UCSD-AML1 (cell line): Measurements from ENCODE around the gene HJURP.

ENCODE experiments used
- DNase-seq: peaks from one replicate; lab custom pipeline; 2025; ENCODE audit not compliant: unreplicated experiment; lab: John Stamatoyannopoulos, UW

HJURP gene

GRCh38 chr2:233848276-233848675, 6.1 kb downstream of the HJURP start:
- no peak for DNase-seq

GRCh38 chr2:233847248-233847898, 7.0 kb downstream of the HJURP start:
- DNase-seq, result no peak

DNA sequence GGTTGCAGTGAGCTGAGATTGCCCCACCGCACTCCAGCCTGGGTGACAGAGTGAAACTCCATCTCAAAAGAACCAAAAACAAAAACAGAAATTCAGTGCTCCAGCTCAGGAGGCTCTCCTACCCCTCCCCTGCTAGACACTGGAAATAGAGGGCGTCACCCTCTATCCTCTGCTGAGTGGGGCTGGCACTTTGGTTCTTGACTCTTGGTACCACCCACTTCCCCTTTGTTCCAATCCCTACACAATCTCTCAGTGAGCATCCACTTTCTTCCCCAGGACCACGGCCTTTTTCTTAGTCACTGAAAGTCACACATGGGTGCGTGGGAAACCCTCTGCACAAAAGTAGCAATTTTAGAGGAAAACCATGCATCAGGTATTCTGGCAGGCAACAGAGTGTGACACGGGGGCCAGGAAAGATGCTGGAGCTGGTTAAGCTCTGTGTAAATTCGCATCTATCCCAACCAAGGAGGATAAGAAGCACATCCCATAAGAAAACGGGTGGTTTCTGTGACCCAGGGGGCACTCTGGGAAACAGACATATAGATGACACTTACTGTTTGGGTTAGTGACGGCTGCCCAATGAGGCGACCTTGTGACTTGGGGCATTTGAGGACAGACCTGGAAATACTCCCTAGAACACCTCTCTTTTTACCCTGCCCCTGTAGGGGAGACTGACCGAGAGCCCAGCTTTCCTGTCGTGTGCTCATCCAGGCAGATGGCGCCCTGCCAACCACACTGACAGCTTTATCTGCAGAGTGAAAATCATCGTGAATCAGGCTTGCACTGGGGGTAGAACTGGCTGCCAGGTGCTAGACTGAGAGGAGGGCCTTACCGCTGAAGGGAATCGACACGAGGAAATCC, 7.7 kb downstream of the HJURP start:
- DNase-seq, result no peak

- no peak for DNase-seq
Measured at GRCh38 chr2:233845301-233846060, 8.9 kb downstream of the HJURP start.

- no peak for DNase-seq
Measured at GRCh38 chr2:233844836-233845235, 9.5 kb downstream of the HJURP start.

- DNase-seq, result no peak
Measured at GRCh38 chr2:233844064-233844807, 10.1 kb downstream of the HJURP start.

- DNase-seq, result no peak
Measured at GRCh38 chr2:233841183-233841582, 13.2 kb downstream of the HJURP start.

DNA sequence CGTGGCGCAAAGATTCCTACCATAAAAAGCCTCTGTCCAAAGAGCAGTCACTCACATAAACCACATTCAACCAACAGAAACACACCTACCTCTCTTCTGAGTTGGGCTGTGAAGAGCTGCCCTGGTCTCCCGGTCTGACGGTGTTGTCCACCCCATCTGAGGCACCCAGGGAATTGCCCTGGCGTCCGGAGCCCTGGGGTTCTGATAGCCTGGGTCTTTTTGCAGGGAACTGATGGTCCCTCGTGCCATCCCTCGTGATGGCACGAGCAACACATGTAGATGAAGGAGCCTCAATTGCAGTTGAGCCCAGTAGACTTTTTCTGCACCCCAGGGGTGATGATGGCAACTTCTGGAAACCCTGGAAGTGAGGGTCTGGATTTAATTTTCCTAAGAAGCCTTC, 13.8 kb downstream of the HJURP start:
- DNase-seq, result no peak

DNA sequence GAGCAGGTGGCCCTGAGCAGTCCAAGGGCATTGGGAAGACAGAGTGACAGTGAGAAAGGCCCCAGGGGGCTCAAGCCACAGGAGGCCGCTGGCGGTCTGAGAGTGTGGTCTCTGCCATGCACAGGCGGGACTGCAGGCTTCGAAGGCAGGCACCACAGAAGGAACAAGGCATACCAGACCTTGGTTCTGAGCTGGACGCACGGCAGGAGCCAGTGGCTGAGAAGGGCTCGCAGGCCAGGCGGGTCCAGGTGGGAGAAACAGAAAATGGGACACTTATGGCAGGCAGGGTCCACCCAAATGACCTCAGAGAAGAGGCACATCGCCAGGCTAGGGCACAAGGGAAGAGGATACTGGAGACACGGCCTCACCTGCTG, 14.9 kb downstream of the HJURP start:
- DNase-seq, result no peak

GRCh38 chr2:233838726-233839446, 15.4 kb downstream of the HJURP start:
- no peak for DNase-seq

- DNase-seq, result no peak
Measured at GRCh38 chr2:233838251-233838650, 16.1 kb downstream of the HJURP start.

DNA sequence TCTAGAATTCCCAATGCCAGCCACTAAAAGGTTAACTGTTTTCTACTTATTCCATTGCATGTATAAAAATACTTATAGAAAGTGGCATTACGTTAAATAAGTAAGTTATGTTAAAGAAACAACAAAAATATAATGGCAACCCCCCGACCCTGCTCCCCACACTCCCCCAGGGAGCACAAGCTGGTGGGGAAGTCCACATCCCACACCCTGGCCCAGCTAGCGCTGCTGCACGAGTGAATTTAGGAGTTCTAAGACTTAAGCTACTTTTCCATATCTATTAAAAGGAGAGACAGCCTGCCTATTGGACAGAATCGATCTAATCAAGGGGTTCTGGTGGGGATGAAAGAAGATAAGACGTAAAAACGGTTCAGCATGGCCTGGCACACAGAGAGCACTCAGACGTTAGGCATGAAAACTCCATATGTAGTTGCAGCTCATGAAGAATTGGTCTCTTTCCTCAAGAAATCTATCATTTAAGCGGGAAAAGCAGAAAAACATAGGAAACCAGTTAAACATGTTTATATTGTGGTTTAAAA, 16.6 kb downstream of the HJURP start:
- no peak for DNase-seq

GRCh38 chr2:233836359-233836758, 18.0 kb downstream of the HJURP start:
- no peak for DNase-seq

GRCh38 chr2:233835230-233836186, 18.8 kb downstream of the HJURP start:
- no peak for DNase-seq

GRCh38 chr2:233833345-233833744, 21.0 kb downstream of the HJURP start:
- no peak for DNase-seq

DNA sequence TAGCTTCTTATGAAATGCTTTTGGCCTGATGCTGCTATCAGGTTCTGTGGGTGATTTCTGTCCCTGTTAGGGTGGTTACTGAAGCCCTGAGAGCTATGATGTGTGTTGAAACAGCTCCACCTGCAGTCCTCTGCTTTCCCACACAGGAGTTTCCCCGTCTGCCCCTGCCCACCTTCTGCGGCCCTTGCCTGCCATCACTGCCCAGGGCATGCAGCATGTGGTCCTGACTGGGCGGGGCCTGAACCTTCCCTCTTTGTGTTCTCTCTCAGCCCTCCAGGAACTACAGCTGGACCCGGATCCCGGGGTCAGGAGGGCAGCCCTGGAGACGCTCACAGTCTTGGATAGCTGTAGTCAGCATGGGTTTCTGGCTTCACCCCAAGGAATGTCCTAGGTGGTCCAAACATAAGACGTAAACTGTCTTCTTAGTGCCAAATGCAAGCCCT, 21.4 kb downstream of the HJURP start:
- no peak for DNase-seq

DNA sequence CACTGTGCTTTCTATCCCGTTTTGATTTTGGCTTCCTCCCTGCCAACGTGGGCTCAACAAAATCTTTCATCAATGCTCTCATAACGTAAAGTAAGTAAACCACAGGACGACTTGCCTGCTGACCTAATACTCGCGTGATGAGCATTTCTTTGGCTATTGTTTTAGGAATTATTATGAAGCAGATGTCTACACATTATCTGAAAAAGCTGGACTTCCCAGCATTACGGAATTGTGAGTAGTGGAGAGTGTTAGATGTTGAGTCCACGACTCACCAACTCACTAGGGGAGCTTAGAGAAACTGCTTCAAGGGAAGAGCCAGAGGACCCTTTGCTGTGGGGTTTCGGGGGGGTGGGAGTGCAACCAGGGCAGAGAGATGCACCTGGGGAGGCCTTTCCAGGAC, 21.9 kb downstream of the HJURP start:
- DNase-seq, result no peak

GRCh38 chr2:233831861-233832260, 22.5 kb downstream of the HJURP start:
- DNase-seq, result no peak
